Naive thymus-derived CD4-positive, alpha-beta T cell (primary cell): Measurements from ENCODE around the gene CCDC39. TPM values are rescaled to one million over a fixed set of nuclear protein-coding genes. Genes with fewer than 3 reads are reported as not detected.
A peak's percentile ranks its signal among the peaks of the same experiment; 100 is the strongest.
"Not testable (repeated sequence)": the region's sequence is repeated elsewhere in the genome, so short reads cannot be mapped to it uniquely, and the experiment has no call there.

Source experiments
- ATAC-seq: fragments of 150-1000 bp; cut with Tn5 transposase; 2 replicates; pipeline ENCODE4 v1.10.0; 2021; ENCODE audit warnings: mild to moderate bottlenecking, moderate library complexity
- CTCF ChIA-PET: fragments of 350-600 bp; sonication (Branson Sonifier 250); formaldehyde crosslinking; loops from one replicate; lab custom pipeline; 2021; ENCODE audit warnings: antibody characterized with exemption; lab: Charles Lee
- POLR2A ChIA-PET: fragments of 350-600 bp; sonication (Branson Sonifier 250); formaldehyde crosslinking; loops from one replicate; lab custom pipeline; 2021; ENCODE audit warnings: antibody characterized with exemption, inconsistent platforms; lab: Charles Lee
- DNase-seq, 9 donors: peaks; one replicate each; pipeline versions ENCODE4 v3.0.0 to v3.0.0-alpha.2; 2020 to 2022; ENCODE audit warnings: mixed read lengths in 1 of 9
- H3K27ac ChIP-seq: one replicate; pipeline ENCODE4 v1.7.0; 2013; ENCODE audit warnings: mild to moderate bottlenecking, low read depth, low read length, moderate library complexity
- H3K27me3 ChIP-seq, 2 donors: one replicate each; pipeline ENCODE4 v1.7.0; 2013; ENCODE audit warnings: low read length in 2 of 2, mild to moderate bottlenecking in 2 of 2, moderate library complexity in 2 of 2; ENCODE audit not compliant: control insufficient read depth in 2 of 2, insufficient read depth in 2 of 2
- H3K36me3 ChIP-seq, 3 experiments: 1 replicate in 2 of 3; 2 replicates in 1 of 3; pipeline ENCODE4 v1.7.0; 2013; ENCODE audit warnings: low read length in 3 of 3, mild to moderate bottlenecking in 3 of 3, moderate library complexity in 1 of 3; ENCODE audit not compliant: insufficient read depth in 3 of 3, control insufficient read depth in 2 of 3
- H3K4me1 ChIP-seq, 2 donors: one replicate each; pipeline ENCODE4 v1.7.0; 2013; ENCODE audit warnings: low read length in 2 of 2, mild to moderate bottlenecking in 2 of 2, moderate library complexity in 1 of 2; ENCODE audit not compliant: control insufficient read depth in 2 of 2, insufficient read depth in 2 of 2
- H3K4me3 ChIP-seq: 2 replicates; pipeline ENCODE4 v1.7.0; 2013; ENCODE audit warnings: mild to moderate bottlenecking, low read length
- H3K9me3 ChIP-seq, 3 experiments: 1 replicate in 2 of 3; 2 replicates in 1 of 3; pipeline ENCODE4 v1.7.0; 2013; ENCODE audit warnings: low read length in 3 of 3; ENCODE audit not compliant: control insufficient read depth in 2 of 3
- H3K27ac Mint-ChIP-seq, 9 donors: one replicate each; pipeline ENCODE4 v1.8.0; 2020 to 2022; ENCODE audit warnings: mixed read lengths in 9 of 9, mild to moderate bottlenecking in 8 of 9, moderate library complexity in 5 of 9, inconsistent platforms in 2 of 9
- H3K27me3 Mint-ChIP-seq, 5 donors: one replicate each; pipeline ENCODE4 v1.8.0; 2021 to 2022; ENCODE audit warnings: mixed read lengths in 5 of 5, mild to moderate bottlenecking in 1 of 5
- H3K36me3 Mint-ChIP-seq, 5 donors: one replicate each; pipeline ENCODE4 v1.8.0; 2020 to 2022; ENCODE audit warnings: mixed read lengths in 5 of 5, mild to moderate bottlenecking in 3 of 5, inconsistent platforms in 1 of 5
- H3K4me1 Mint-ChIP-seq, 7 donors: one replicate each; pipeline ENCODE4 v1.8.0; 2020 to 2022; ENCODE audit warnings: mixed read lengths in 7 of 7, mild to moderate bottlenecking in 3 of 7, inconsistent platforms in 1 of 7
- H3K4me3 Mint-ChIP-seq, 10 donors: one replicate each; pipeline ENCODE4 v1.8.0; 2020 to 2022; ENCODE audit warnings: mild to moderate bottlenecking in 10 of 10, mixed read lengths in 10 of 10, moderate library complexity in 6 of 10, inconsistent platforms in 2 of 10
- H3K9me3 Mint-ChIP-seq, 11 donors: one replicate each; pipeline ENCODE4 v1.8.0; 2020 to 2022; ENCODE audit warnings: mixed read lengths in 11 of 11, mild to moderate bottlenecking in 4 of 11, inconsistent platforms in 1 of 11, moderate library complexity in 1 of 11
- intact Hi-C, 2 donors: fragments of 100-400 bp; cut with micrococcal nuclease; formaldehyde crosslinking; loops; one replicate each; pipeline ENCODE4 v1.15.1; 2023
- polyA plus RNA-seq, 2 donors: library from polyadenylated mRNA; unstranded; fragments of 300-500 nt; fragmentation: Illumina TruSeq; gene quantifications; one replicate each; pipeline ENCODE4 v1.2.3, GENCODE V29; 2021
- total RNA-seq, 6 experiments: library from RNA in 5 of 6; stranded (reverse) in 5 of 6; gene quantifications; 1 replicate in 5 of 6; 2 replicates in 1 of 6; pipeline ENCODE4 v1.2.3 and lab custom pipeline; 2021 to 2026

The CCDC39 gene
- total and polyA plus RNA-seq, 7 experiments from 2014 or later, result not detected

- Histone ChIP-seq H3K27me3 (no peaks in the 10 kb centered on the region), H3K36me3 (no peaks in the 10 kb centered on the region), H3K4me1 (no peaks in the 10 kb centered on the region), H3K9me3 (no peaks in the 10 kb centered on the region), H3K4me3 (no peak overlapping the region), H3K27ac (no peak overlapping the region)
- intact Hi-C loops, result no loop called here
- ChIA-PET CTCF (no interaction called here), POLR2A (interaction anchor here (0.7 kb wide), 1 partner anchor 975 kb away, joined by 4 read pairs; no protein-coding TSS in a partner anchor)
- Mint-ChIP-seq H3K36me3 (peaks cover 0 to 8% (median 0%) of the 10 kb centered on the region in 5 donors), H3K4me1 (peaks cover 0 to 1% (median 0%) of the 10 kb centered on the region in 7 donors), H3K27ac (no peak overlapping the region), H3K9me3 (peaks cover 0 to 2% (median 0%) of the 10 kb centered on the region in 11 donors), H3K4me3 (no peak overlapping the region), H3K27me3 (peaks cover 2 to 38% (median 31%) of the 10 kb centered on the region in 5 donors)
- no peak for DNase-seq
- no peak for ATAC-seq
These were observed 48.0 kb downstream of the CCDC39 start for GRCh38 chr3:180631317-180631716.

- peaks cover 0 to 6% (median 0%) of the 10 kb centered on the region in 3 experiments for H3K36me3 ChIP-seq
- H3K4me3 Mint-ChIP-seq, result no peak overlapping the region
- peaks cover 2 to 29% (median 21%) of the 10 kb centered on the region in 5 donors for H3K27me3 Mint-ChIP-seq
- no peaks in the 10 kb centered on the region for H3K9me3 ChIP-seq
- H3K4me3 ChIP-seq, result no peak overlapping the region
- H3K27ac Mint-ChIP-seq, result no peak overlapping the region
- H3K4me1 ChIP-seq, result no peaks in the 10 kb centered on the region
- intact Hi-C loops, result no loop called here
- H3K4me1 Mint-ChIP-seq, result peaks cover 0 to 4% (median 3%) of the 10 kb centered on the region in 7 donors
- CTCF ChIA-PET, result no interaction called here
- peaks cover 0 to 4% (median 0%) of the 10 kb centered on the region in 11 donors for H3K9me3 Mint-ChIP-seq
- no peak for DNase-seq
- no peaks in the 10 kb centered on the region for H3K27me3 ChIP-seq
- POLR2A ChIA-PET, result no interaction called here
- no peak for ATAC-seq
- H3K36me3 Mint-ChIP-seq, result peaks cover 3 to 13% (median 8%) of the 10 kb centered on the region in 5 donors
- no peak overlapping the region for H3K27ac ChIP-seq
These were observed 48.9 kb downstream of the CCDC39 start for GRCh38 chr3:180630371-180630770.

GRCh38 chr3:180626844-180627243 lies 52.4 kb downstream of the CCDC39 start:
- Mint-ChIP-seq H3K36me3 (peaks cover 13 to 42% (median 22%) of the 10 kb centered on the region in 5 donors), H3K4me1 (peaks cover 8 to 34% (median 20%) of the 10 kb centered on the region in 7 donors), H3K27ac (no peak overlapping the region), H3K9me3 (peaks cover 0 to 16% (median 0%) of the 10 kb centered on the region in 11 donors), H3K27me3 (no peaks in the 10 kb centered on the region), H3K4me3 (no peak overlapping the region)
- Histone ChIP-seq H3K27ac (no peak overlapping the region), H3K4me1 (no peaks in the 10 kb centered on the region), H3K36me3 (peaks cover 0 to 6% (median 0%) of the 10 kb centered on the region in 3 experiments), H3K27me3 (no peaks in the 10 kb centered on the region), H3K4me3 (no peak overlapping the region), H3K9me3 (no peaks in the 10 kb centered on the region)
- DNase-seq (no peak), ATAC-seq (no peak)
- CTCF ChIA-PET, result no interaction called here
- intact Hi-C loops, result loop anchor here in 1 of 2 donors (5.0 kb wide), 1 partner anchor 55 kb away; no protein-coding TSS in a partner anchor
- POLR2A ChIA-PET, result no interaction called here

GRCh38 chr3:180624714-180625113 lies 54.6 kb downstream of the CCDC39 start:
- Mint-ChIP-seq H3K27me3 (no peaks in the 10 kb centered on the region), H3K9me3 (peaks cover 0 to 18% (median 0%) of the 10 kb centered on the region in 11 donors), H3K4me3 (peak overlapping the region in 1 of 10 donors; percentile 31), H3K36me3 (peaks cover 13 to 51% (median 22%) of the 10 kb centered on the region in 5 donors), H3K4me1 (peaks cover 8 to 38% (median 20%) of the 10 kb centered on the region in 7 donors), H3K27ac (peak overlapping the region in 2 of 9 donors; percentile 3 to 67)
- Histone ChIP-seq H3K27ac (no peak overlapping the region), H3K4me3 (no peak overlapping the region), H3K27me3 (no peaks in the 10 kb centered on the region), H3K9me3 (no peaks in the 10 kb centered on the region), H3K4me1 (no peaks in the 10 kb centered on the region), H3K36me3 (peaks cover 0 to 6% (median 0%) of the 10 kb centered on the region in 3 experiments)
- ChIA-PET POLR2A (no interaction called here), CTCF (no interaction called here)
- DNase-seq, result no peak
- intact Hi-C loops, result loop anchor here in 1 of 2 donors (2.0 to 5.0 kb wide), 2 partner anchors 22 to 58 kb away; partner anchors contain the start of gene TTC14
- ATAC-seq, result no peak

- peaks cover 4 to 44% (median 11%) of the 10 kb centered on the region in 5 donors for H3K36me3 Mint-ChIP-seq
- intact Hi-C loops, result no loop called here
- H3K4me1 Mint-ChIP-seq, result peaks cover 5 to 28% (median 13%) of the 10 kb centered on the region in 7 donors
- DNase-seq (no peak), ATAC-seq (no peak)
- H3K9me3 ChIP-seq, result no peaks in the 10 kb centered on the region
- no peak overlapping the region for H3K4me3 ChIP-seq
- ChIA-PET POLR2A (interaction anchor here (0.6 kb wide), 1 partner anchor 23 kb away, joined by 3 read pairs; no protein-coding TSS in a partner anchor), CTCF (no interaction called here)
- no peaks in the 10 kb centered on the region for H3K36me3 ChIP-seq
- H3K27me3 Mint-ChIP-seq, result no peaks in the 10 kb centered on the region
- peaks cover 0 to 18% (median 0%) of the 10 kb centered on the region in 11 donors for H3K9me3 Mint-ChIP-seq
- H3K27ac Mint-ChIP-seq, result no peak overlapping the region
- H3K27me3 ChIP-seq, result no peaks in the 10 kb centered on the region
- no peaks in the 10 kb centered on the region for H3K4me1 ChIP-seq
- H3K4me3 Mint-ChIP-seq, result no peak overlapping the region
- H3K27ac ChIP-seq, result no peak overlapping the region
These were observed 59.6 kb downstream of the CCDC39 start for GRCh38 chr3:180619723-180620122.

- POLR2A ChIA-PET, ATAC-seq: not testable (repeated sequence)
- peaks cover 0 to 35% (median 6%) of the 10 kb centered on the region in 5 donors for H3K36me3 Mint-ChIP-seq
These were observed 60.7 kb downstream of the CCDC39 start for GRCh38 chr3:180618563-180618962.

More at GRCh38 chr3:180618563-180618962, 60.7 kb downstream of the CCDC39 start:
- DNase-seq, intact Hi-C loops, H3K27ac ChIP-seq, H3K4me3 ChIP-seq, H3K27me3 Mint-ChIP-seq, H3K4me3 Mint-ChIP-seq, H3K36me3 ChIP-seq, H3K27me3 ChIP-seq, H3K27ac Mint-ChIP-seq, H3K9me3 ChIP-seq, CTCF ChIA-PET, H3K4me1 ChIP-seq: not testable (repeated sequence)
- H3K9me3 Mint-ChIP-seq, result peaks cover 0 to 11% (median 0%) of the 10 kb centered on the region in 11 donors
- peaks cover 2 to 18% (median 5%) of the 10 kb centered on the region in 7 donors for H3K4me1 Mint-ChIP-seq
